Tibial artery (tissue), 4 donors: ENCODE data around the gene ACVR1B.

Experiments
- DNase-seq, 2 donors: peaks; one replicate each; pipeline ENCODE4 v3.0.0-alpha.2; 2019
- H3K27ac ChIP-seq, 2 donors: fragments of 200-600 bp; sonication (generic) in 1 of 2; 1 replicate in 1 of 2; 2 replicates in 1 of 2; pipeline ENCODE4 v1.5.1; 2018 to 2019; ENCODE audit warnings: mild to moderate bottlenecking in 1 of 2
- H3K27me3 ChIP-seq, 2 donors: fragments of 200-600 bp; sonication (generic) in 1 of 2; one replicate each; pipeline versions ENCODE4 v1.5.1 to v1.6.0; 2016 to 2019
- H3K36me3 ChIP-seq, 3 donors: fragments of 200-600 bp; sonication (generic) in 2 of 3; one replicate each; pipeline ENCODE4 v1.5.1; 2016 to 2019; ENCODE audit warnings: mild to moderate bottlenecking in 2 of 3
- H3K4me1 ChIP-seq, 4 donors: fragments of 200-600 bp; sonication (generic) in 2 of 4; 1 replicate in 3 of 4; 2 replicates in 1 of 4; pipeline ENCODE4 v1.5.1; 2016 to 2019
- H3K4me3 ChIP-seq, 2 donors: fragments of 200-600 bp; sonication (generic) in 1 of 2; 1 replicate in 1 of 2; 2 replicates in 1 of 2; pipeline ENCODE4 v1.5.1; 2018 to 2019; ENCODE audit warnings: mild to moderate bottlenecking in 2 of 2
- H3K9me3 ChIP-seq, 3 donors: fragments of 200-600 bp; sonication (generic) in 1 of 3; one replicate each; pipeline ENCODE4 v1.5.1; 2016 to 2019
- CTCF ChIP-seq, 2 experiments: fragments of 200-600 bp in 1 of 2; fragments of 450-650 bp in 1 of 2; IDR thresholded peaks; one replicate each; pipeline ENCODE4 v1.5.1; 2017 to 2019; ENCODE audit warnings: antibody characterized with exemption in 2 of 2, mild to moderate bottlenecking in 1 of 2, moderate library complexity in 1 of 2
- intact Hi-C: fragments of 100-400 bp; cut with DNase I; formaldehyde crosslinking; loops from one replicate; pipeline ENCODE4 v1.15.0; 2023; ENCODE audit warnings: low total_unique reads

The ACVR1B gene

GRCh38 chr12:51924551-51925319, 26.8 kb upstream of the ACVR1B start:
- peaks cover 0 to 19% of the 10 kb centered on the region in 2 donors for H3K27me3 ChIP-seq
- TF ChIP-seq CTCF (IDR thresholded peaks at IDR 0.05): no peak
- no peak overlapping the region for H3K4me3 ChIP-seq
- intact Hi-C loops: loop anchor here (5.0 kb wide), 1 partner anchor 58 kb away; no protein-coding TSS in a partner anchor
- H3K36me3 ChIP-seq: no peaks in the 10 kb centered on the region
- no peaks in the 10 kb centered on the region for H3K9me3 ChIP-seq
- H3K27ac ChIP-seq: no peak overlapping the region
- H3K4me1 ChIP-seq: peaks cover 0 to 12% (median 9%) of the 10 kb centered on the region in 4 donors
- DNase-seq: peak in 1 of 2 donors; percentile 29

- Histone ChIP-seq H3K9me3 (no peaks in the 10 kb centered on the region), H3K4me3 (no peak overlapping the region), H3K27me3 (peaks cover 0 to 19% of the 10 kb centered on the region in 2 donors), H3K4me1 (peaks cover 0 to 12% (median 9%) of the 10 kb centered on the region in 4 donors), H3K36me3 (no peaks in the 10 kb centered on the region), H3K27ac (no peak overlapping the region)
- no peak for DNase-seq
- TF ChIP-seq CTCF (IDR thresholded peaks at IDR 0.05): no peak
- intact Hi-C loops: no loop called here
Measured at GRCh38 chr12:51925346-51926063, 26.0 kb upstream of the ACVR1B start.

GRCh38 chr12:51926064-51926632, 25.4 kb upstream of the ACVR1B start:
- no peak overlapping the region for H3K27ac ChIP-seq
- no peaks in the 10 kb centered on the region for H3K36me3 ChIP-seq
- intact Hi-C loops: no loop called here
- H3K9me3 ChIP-seq: no peaks in the 10 kb centered on the region
- H3K4me3 ChIP-seq: no peak overlapping the region
- peaks cover 0 to 12% (median 9%) of the 10 kb centered on the region in 4 donors for H3K4me1 ChIP-seq
- peaks cover 0 to 19% of the 10 kb centered on the region in 2 donors for H3K27me3 ChIP-seq
- peak in 1 of 2 donors; percentile 52 for DNase-seq
- no peak for TF ChIP-seq CTCF (IDR thresholded peaks at IDR 0.05)

- peak in 1 of 2 experiments; percentile 25 for TF ChIP-seq CTCF (IDR thresholded peaks at IDR 0.05)
- H3K9me3 ChIP-seq: no peaks in the 10 kb centered on the region
- intact Hi-C loops: no loop called here
- H3K4me1 ChIP-seq: peaks cover 0 to 12% (median 9%) of the 10 kb centered on the region in 4 donors
- H3K4me3 ChIP-seq: no peak overlapping the region
- peaks cover 0 to 19% of the 10 kb centered on the region in 2 donors for H3K27me3 ChIP-seq
- peak in 1 of 2 donors; percentile 63 for DNase-seq
- no peak overlapping the region for H3K27ac ChIP-seq
- no peaks in the 10 kb centered on the region for H3K36me3 ChIP-seq
Measured at GRCh38 chr12:51926718-51927117, 24.8 kb upstream of the ACVR1B start.

- Histone ChIP-seq H3K27ac (no peak overlapping the region), H3K27me3 (peaks cover 0 to 5% of the 10 kb centered on the region in 2 donors), H3K4me3 (no peak overlapping the region), H3K4me1 (no peaks in the 10 kb centered on the region), H3K9me3 (no peaks in the 10 kb centered on the region), H3K36me3 (no peaks in the 10 kb centered on the region)
- no peak for TF ChIP-seq CTCF (IDR thresholded peaks at IDR 0.05)
- intact Hi-C loops: no loop called here
- no peak for DNase-seq
Measured at GRCh38 chr12:51932218-51933076, 19.1 kb upstream of the ACVR1B start.
